ENCODE results near the gene NPBWR2.

DNA sequence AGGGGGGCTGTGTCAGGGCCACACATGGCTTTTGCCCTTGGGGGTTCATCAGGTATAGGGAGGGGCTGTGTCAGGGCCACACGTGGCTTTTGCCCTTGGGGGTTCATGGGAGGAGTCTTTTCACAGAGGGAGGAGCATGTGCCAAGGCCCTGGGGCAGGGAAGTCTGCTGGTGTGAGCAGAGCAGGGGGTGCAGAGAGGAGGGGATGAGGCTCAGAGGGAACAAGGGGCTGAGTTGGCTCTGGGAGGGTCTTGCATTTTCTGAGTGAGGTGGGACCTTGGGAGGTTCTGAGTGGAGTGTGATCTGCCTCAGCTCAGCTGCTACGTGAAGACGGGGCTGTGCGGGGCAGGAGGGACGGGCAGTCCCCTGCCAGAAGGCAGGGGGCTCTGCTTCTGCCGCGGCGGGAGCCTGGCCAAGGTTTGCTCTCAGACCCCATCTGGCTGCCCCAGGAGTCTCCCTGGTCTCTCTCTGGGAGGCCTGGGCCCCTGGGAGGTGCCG lies 51.9 kb downstream of the NPBWR2 start:
- no peak for TF ChIP-seq EGR1 (IDR thresholded peaks at IDR 0.05; ENCODE audit: low read depth)
- no peak for TF ChIP-seq POLR2AphosphoS5 (IDR thresholded peaks at IDR 0.05; ENCODE audit: low read depth, low read length)
- TF ChIP-seq EZH2 (IDR thresholded peaks at IDR 0.05), result no peak
- no peak for TF ChIP-seq CTCF (IDR thresholded peaks at IDR 0.05 in 2 of 3, conservative IDR thresholded peaks at IDR 0.05 in 1 of 3; ENCODE audit: borderline replicate concordance in 1 of 3, insufficient read depth in 1 of 3, low read depth in 2 of 3, low read length in 2 of 3)
- no peak for TF ChIP-seq TCF7L2 (IDR thresholded peaks at IDR 0.05; ENCODE audit: borderline replicate concordance, extremely low read depth, insufficient read depth, insufficient read length)
- no peak for TF ChIP-seq RAD21 (IDR thresholded peaks at IDR 0.05; ENCODE audit: low read depth)
- no peak for TF ChIP-seq ZFX (IDR thresholded peaks at IDR 0.05)
- no peak for TF ChIP-seq ZNF274 (IDR thresholded peaks at IDR 0.05; ENCODE audit: low read depth, low read length)
- no peak for TF ChIP-seq SRF (IDR thresholded peaks at IDR 0.05; ENCODE audit: low read depth)
- TF ChIP-seq, protein P1, sequence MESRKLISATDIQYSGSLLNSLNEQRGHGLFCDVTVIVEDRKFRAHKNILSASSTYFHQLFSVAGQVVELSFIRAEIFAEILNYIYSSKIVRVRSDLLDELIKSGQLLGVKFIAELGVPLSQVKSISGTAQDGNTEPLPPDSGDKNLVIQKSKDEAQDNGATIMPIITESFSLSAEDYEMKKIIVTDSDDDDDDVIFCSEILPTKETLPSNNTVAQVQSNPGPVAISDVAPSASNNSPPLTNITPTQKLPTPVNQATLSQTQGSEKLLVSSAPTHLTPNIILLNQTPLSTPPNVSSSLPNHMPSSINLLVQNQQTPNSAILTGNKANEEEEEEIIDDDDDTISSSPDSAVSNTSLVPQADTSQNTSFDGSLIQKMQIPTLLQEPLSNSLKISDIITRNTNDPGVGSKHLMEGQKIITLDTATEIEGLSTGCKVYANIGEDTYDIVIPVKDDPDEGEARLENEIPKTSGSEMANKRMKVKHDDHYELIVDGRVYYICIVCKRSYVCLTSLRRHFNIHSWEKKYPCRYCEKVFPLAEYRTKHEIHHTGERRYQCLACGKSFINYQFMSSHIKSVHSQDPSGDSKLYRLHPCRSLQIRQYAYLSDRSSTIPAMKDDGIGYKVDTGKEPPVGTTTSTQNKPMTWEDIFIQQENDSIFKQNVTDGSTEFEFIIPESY (IDR thresholded peaks at IDR 0.05; ENCODE audit: extremely low read depth, insufficient replicate concordance, low read length), result no peak
- no peak for TF ChIP-seq YY1 (IDR thresholded peaks at IDR 0.05; ENCODE audit: extremely low read depth, insufficient replicate concordance, low read depth, low read length)
- no peak for TF ChIP-seq SP1 (IDR thresholded peaks at IDR 0.05; ENCODE audit: low read depth)
- no peak for TF ChIP-seq REST (IDR thresholded peaks at IDR 0.05; ENCODE audit: low read depth)
- TF ChIP-seq POLR2A (IDR thresholded peaks at IDR 0.05; ENCODE audit: borderline replicate concordance, extremely low read depth, insufficient read depth, insufficient read length), result no peak
